ENCODE results near the gene COMMD4.
"Not testable (repeated sequence)": the region's sequence is repeated elsewhere in the genome, so short reads cannot be mapped to it uniquely, and the experiment has no call there.

COMMD4 gene

DNA sequence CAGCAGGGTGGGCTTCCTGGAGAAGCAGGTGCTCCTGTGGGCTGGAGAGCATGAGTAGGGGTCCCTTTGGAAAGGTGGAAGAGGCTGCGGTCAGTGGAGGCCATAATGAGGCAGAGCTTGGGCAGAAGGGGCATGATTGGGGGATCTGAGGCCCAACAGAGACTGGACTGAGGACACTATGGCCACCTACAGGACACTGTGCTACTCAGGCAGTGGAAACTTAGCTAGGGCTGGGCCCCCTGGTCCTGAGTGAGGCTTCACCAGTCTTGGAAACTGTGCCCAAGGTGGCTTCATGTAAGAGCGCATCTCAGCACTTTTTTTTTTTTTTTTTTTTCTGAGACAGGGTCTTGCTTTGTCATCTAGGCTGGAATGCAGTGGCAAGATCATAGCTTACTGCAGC, 6.3 kb upstream of the COMMD4 start:
- Histone ChIP-seq H3K36me3 (no peaks in the 10 kb centered on the region), H3K9me3 (no peaks in the 10 kb centered on the region), H3K4me3 (ENCODE audit: low read depth in 1 of 2, low read length in 1 of 2) (no peak overlapping the region), H3K4me1 (ENCODE audit: control insufficient read depth in 1 of 2, insufficient read depth in 1 of 2, low read depth in 1 of 2, low read length in 1 of 2) (no peaks in the 10 kb centered on the region), H3K27me3 (no peaks in the 10 kb centered on the region), H3K27ac (no peak overlapping the region)
- TF ChIP-seq, protein P1, sequence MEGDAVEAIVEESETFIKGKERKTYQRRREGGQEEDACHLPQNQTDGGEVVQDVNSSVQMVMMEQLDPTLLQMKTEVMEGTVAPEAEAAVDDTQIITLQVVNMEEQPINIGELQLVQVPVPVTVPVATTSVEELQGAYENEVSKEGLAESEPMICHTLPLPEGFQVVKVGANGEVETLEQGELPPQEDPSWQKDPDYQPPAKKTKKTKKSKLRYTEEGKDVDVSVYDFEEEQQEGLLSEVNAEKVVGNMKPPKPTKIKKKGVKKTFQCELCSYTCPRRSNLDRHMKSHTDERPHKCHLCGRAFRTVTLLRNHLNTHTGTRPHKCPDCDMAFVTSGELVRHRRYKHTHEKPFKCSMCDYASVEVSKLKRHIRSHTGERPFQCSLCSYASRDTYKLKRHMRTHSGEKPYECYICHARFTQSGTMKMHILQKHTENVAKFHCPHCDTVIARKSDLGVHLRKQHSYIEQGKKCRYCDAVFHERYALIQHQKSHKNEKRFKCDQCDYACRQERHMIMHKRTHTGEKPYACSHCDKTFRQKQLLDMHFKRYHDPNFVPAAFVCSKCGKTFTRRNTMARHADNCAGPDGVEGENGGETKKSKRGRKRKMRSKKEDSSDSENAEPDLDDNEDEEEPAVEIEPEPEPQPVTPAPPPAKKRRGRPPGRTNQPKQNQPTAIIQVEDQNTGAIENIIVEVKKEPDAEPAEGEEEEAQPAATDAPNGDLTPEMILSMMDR (IDR thresholded peaks at IDR 0.05): no peak

DNA sequence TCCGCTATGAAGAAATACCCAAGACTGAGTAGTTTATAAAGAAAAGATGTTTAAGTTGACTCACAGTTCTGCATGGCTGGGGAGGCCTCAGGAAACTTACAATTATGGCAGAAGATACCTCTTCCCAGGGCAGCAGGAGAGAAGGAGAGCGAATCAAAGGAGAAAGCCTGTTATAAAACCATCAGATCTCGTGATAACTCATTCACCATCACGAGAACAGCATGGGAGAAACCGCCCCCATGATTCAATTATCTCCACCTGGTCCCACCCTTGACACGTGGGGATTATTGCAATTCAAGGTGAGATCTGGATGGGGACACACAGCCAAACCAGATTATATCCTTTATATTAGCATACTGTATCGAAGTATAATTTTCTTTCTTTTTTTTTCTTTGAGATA, 3.8 kb upstream of the COMMD4 start:
- H3K4me3 ChIP-seq (ENCODE audit: low read depth in 1 of 2, low read length in 1 of 2); H3K36me3 ChIP-seq; H3K27me3 ChIP-seq; H3K27ac ChIP-seq; H3K9me3 ChIP-seq: not testable (repeated sequence)
- H3K4me1 ChIP-seq (ENCODE audit: control insufficient read depth in 1 of 2, insufficient read depth in 1 of 2, low read depth in 1 of 2, low read length in 1 of 2): peaks cover 14 to 15% of the 10 kb centered on the region in 2 experiments

DNA sequence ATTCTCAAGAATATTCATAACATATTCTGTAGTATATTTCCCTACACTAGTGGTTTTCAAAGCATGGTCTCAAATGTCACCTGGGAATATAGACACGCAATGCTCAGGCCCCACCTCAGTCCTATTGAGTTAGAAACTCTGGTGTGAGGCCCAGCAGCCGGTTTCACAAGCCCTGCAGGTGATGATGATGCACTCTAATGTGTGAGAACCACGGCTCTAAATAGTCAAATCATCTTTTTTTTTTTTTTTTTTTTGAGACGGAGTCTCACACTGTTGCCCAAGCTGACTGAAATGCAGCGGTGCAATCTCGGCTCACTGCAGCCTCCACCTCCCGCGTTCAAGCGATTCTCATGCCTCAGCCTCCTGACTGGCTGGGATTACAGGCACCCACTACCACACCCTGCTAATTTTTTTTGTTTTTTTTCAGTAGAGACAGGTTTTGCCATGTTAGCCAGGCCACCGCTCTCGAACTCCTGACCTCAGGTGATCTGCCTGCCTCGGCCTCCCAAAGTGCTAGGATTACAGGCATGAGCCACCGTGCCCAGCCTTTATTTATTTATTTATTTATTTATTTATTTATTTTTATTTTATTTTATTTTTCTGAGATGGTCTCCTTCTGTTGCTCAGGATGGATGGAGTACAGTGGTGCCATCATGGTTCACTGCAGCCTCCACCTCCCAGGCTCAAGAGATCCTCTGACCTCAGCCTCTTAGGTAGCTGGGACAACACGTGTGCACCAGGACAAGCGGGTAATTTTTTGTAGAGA, 2.0 kb upstream of the COMMD4 start:
- not testable (repeated sequence) for H3K36me3 ChIP-seq; H3K9me3 ChIP-seq; H3K27me3 ChIP-seq; H3K27ac ChIP-seq; H3K4me3 ChIP-seq (ENCODE audit: low read depth in 1 of 2, low read length in 1 of 2)
- peaks cover 14 to 15% of the 10 kb centered on the region in 2 experiments for H3K4me1 ChIP-seq (ENCODE audit: control insufficient read depth in 1 of 2, insufficient read depth in 1 of 2, low read depth in 1 of 2, low read length in 1 of 2)

DNA sequence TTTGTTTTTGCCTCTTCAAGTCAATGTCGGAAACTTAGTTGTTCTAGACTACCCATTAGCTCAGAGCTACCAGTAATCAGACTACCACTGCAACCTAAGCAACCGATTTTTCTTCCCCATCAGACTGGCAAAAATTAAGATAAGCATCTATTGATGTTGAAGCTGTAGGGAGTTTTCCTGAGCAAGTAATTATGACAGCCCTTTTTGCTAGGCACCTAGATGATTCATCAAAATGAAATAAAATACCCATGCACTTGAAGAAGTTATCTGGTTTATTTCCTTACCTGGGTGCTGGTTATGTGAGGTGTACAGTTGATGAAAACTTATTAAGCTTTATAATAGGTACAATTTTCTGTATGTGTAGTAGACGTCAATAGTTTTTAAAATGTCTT, 554 bp upstream of the COMMD4 start:
- peaks cover 14 to 15% of the 10 kb centered on the region in 2 experiments for H3K4me1 ChIP-seq (ENCODE audit: control insufficient read depth in 1 of 2, insufficient read depth in 1 of 2, low read depth in 1 of 2, low read length in 1 of 2)
- peak overlapping the region; percentile 76 to 77 for H3K4me3 ChIP-seq (ENCODE audit: low read depth in 1 of 2, low read length in 1 of 2)
- H3K36me3 ChIP-seq: peaks cover 12% of the 10 kb centered on the region
- TF ChIP-seq, protein P1 (IDR thresholded peaks at IDR 0.05): no peak
- H3K9me3 ChIP-seq: no peaks in the 10 kb centered on the region
- H3K27ac ChIP-seq: no peak overlapping the region
- no peaks in the 10 kb centered on the region for H3K27me3 ChIP-seq

DNA sequence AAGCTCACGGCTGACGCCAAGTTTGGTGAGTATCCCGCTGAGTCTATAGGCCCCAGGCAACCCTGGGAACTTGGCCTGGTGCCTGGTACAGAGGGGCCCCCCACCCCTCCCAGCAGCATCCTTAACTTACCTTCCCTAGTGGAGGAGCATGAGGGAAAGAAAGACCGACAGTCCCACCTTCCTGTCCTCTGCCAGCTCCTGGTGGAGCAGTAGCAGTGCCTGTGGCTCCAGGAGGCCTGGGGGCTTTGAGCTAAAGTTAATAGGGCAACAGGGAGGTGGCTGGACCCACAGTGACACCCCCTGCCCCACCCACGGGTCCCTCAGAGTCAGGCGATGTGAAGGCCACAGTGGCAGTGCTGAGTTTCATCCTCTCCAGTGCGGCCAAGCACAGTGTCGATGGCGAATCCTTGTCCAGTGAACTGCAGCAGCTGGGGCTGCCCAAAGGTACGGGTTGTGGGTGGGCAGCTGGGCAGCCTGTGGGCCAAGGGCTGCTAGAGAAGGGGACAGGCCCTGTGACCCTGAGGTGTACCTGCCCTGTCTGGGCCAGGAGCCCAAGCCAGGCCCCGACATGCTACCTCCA, 2.9 kb downstream of the COMMD4 start:
- H3K27ac ChIP-seq: no peak overlapping the region
- peaks cover 12% of the 10 kb centered on the region for H3K36me3 ChIP-seq
- TF ChIP-seq, protein P1 (IDR thresholded peaks at IDR 0.05): no peak
- H3K27me3 ChIP-seq: peaks cover 7% of the 10 kb centered on the region
- H3K4me3 ChIP-seq (ENCODE audit: low read depth in 1 of 2, low read length in 1 of 2): no peak overlapping the region
- no peaks in the 10 kb centered on the region for H3K9me3 ChIP-seq
- peaks cover 14 to 15% of the 10 kb centered on the region in 2 experiments for H3K4me1 ChIP-seq (ENCODE audit: control insufficient read depth in 1 of 2, insufficient read depth in 1 of 2, low read depth in 1 of 2, low read length in 1 of 2)

DNA sequence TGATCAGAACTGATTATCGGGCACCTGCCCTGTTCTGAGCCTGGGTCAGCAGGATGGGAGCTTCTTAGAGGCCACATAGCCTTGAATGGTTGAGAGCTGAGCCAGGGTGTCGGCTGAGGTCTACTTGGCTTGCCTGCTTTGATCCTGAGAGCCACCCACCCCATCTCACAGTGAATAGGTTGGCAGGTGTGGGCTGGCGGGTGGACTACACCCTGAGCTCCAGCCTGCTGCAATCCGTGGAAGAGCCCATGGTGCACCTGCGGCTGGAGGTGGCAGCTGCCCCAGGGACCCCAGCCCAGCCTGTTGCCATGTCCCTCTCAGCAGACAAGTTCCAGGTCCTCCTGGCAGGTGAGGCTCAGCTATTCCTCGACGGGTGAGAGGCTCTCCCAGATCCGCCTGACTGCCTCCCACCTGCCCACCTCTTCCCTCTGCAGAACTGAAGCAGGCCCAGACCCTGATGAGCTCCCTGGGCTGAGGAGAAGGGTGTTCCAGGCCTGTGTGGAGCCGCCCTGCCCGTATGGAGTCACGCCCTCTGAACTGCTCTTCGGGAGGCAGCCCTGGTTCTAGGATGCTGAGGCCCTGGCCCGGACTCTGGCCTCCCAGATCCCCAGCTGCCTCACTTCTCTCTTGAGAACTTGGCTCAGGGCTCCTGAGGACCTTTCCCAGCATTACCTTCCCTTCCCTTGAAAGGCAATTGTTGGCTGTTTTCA, 3.8 kb downstream of the COMMD4 start:
- Histone ChIP-seq H3K27me3 (peaks cover 16% of the 10 kb centered on the region), H3K9me3 (no peaks in the 10 kb centered on the region), H3K36me3 (peaks cover 12% of the 10 kb centered on the region), H3K27ac (no peak overlapping the region), H3K4me1 (ENCODE audit: control insufficient read depth in 1 of 2, insufficient read depth in 1 of 2, low read depth in 1 of 2, low read length in 1 of 2) (peaks cover 14 to 15% of the 10 kb centered on the region in 2 experiments), H3K4me3 (ENCODE audit: low read depth in 1 of 2, low read length in 1 of 2) (no peak overlapping the region)
- TF ChIP-seq, protein P1 (IDR thresholded peaks at IDR 0.05): no peak
